Upper lobe of left lung (tissue), 6 donors: Measurements from ENCODE around the gene RALGDS. TPM values are rescaled to one million over a fixed set of nuclear protein-coding genes. Genes with fewer than 3 reads are reported as not detected.

Experiments used
- ATAC-seq, 2 donors: fragments of 200-7000 bp; cut with Tn5 transposase; one replicate each; pipeline ENCODE4 v1.9.1; 2022; ENCODE audit warnings: mild to moderate bottlenecking in 2 of 2, moderate library complexity in 2 of 2; ENCODE audit not compliant: low FRiP score in 2 of 2
- DNase-seq, 2 donors: peaks; one replicate each; pipeline ENCODE4 v3.0.0-alpha.2; 2019 to 2020
- H3K27ac ChIP-seq, 4 donors: fragments of 200-600 bp; sonication (generic); one replicate each; pipeline ENCODE4 v1.5.1; 2016 to 2019
- H3K27me3 ChIP-seq, 4 donors: fragments of 200-600 bp; sonication (generic); one replicate each; pipeline ENCODE4 v1.5.1; 2017 to 2019
- H3K36me3 ChIP-seq, 4 donors: fragments of 200-600 bp; sonication (generic); one replicate each; pipeline ENCODE4 v1.5.1; 2016 to 2019
- H3K4me1 ChIP-seq, 4 donors: fragments of 200-600 bp; sonication (generic); one replicate each; pipeline ENCODE4 v1.5.1; 2018 to 2019
- H3K4me3 ChIP-seq, 4 donors: fragments of 200-600 bp; sonication (generic); one replicate each; pipeline ENCODE4 v1.5.1; 2017 to 2019; ENCODE audit warnings: mild to moderate bottlenecking in 2 of 4, moderate library complexity in 1 of 4
- H3K9me3 ChIP-seq, 4 donors: fragments of 200-600 bp; sonication (generic); one replicate each; pipeline ENCODE4 v1.5.1; 2018 to 2019
- EP300 ChIP-seq, 4 donors: sonication (generic); formaldehyde crosslinking; IDR thresholded peaks; one replicate each; pipeline ENCODE4 v1.5.1; 2017; ENCODE audit warnings: antibody characterized with exemption in 4 of 4, control low read depth in 2 of 4
- POLR2A ChIP-seq, 4 donors: fragments of 450-650 bp; IDR thresholded peaks; one replicate each; pipeline ENCODE4 v1.5.1; 2016 to 2017; ENCODE audit warnings: antibody characterized with exemption in 4 of 4, mild to moderate bottlenecking in 2 of 4
- POLR2AphosphoS5 ChIP-seq, 2 donors: sonication (generic); formaldehyde crosslinking; IDR thresholded peaks; one replicate each; pipeline ENCODE4 v1.5.1; 2017; ENCODE audit warnings: antibody characterized with exemption in 2 of 2
- WGBS, 2 donors: methylation state at CpG; one replicate each; pipeline ENCODE4 v1.1.5; 2017 to 2018; 5-methylcytosine and 5-hydroxymethylcytosine counted together
- total RNA-seq, 6 donors: library from RNA; depleted of rRNA in 4 of 6; stranded (reverse); fragments of >200 nt in 4 of 6; gene quantifications; one replicate each; pipeline versions ENCODE4 v1.1.0 to v1.2.1, GENCODE V29; 2016 to 2021
- TF ChIP-seq, protein P1 (sequence below), 6 experiments: fragments of 450-650 bp in 4 of 6; fragments of 200-600 bp in 2 of 6; sonication (generic) in 2 of 6; IDR thresholded peaks; one replicate each; pipeline ENCODE4 v1.5.1; 2016 to 2019; ENCODE audit warnings: antibody characterized with exemption in 6 of 6
- donor health status: DM: no; HTN: no; CAD: no; lungs with moderate emphysema.
- donor health status: DM: no; HTN: yes; CAD: no; lungs with severe emphysema.

Gene RALGDS
- total RNA-seq, 6 donors from 2014 or later = 57.1 to 117 (median 88.9) TPM

DNA sequence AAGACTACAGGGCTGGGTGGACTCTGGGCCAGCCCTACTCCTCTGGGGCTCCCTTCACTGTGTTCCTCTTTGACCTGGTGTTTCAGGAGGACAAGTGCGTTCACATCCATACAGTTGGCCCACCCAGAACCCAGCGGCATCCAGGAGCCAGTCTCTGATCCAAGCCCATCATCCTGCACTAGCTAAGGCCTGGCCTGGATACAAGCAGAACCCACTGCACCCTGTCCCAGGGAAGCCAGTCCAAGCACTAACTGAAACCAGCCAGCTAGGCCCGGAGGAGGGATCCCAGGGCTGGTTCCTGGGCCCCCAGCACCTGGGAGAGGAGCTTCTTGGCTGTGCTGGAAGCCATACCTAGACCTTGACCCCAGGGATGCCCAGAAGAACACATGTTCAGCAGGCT lies 46.7 kb upstream of the RALGDS start:
- no peak for TF ChIP-seq EP300 (IDR thresholded peaks at IDR 0.05)
- TF ChIP-seq, protein P1, sequence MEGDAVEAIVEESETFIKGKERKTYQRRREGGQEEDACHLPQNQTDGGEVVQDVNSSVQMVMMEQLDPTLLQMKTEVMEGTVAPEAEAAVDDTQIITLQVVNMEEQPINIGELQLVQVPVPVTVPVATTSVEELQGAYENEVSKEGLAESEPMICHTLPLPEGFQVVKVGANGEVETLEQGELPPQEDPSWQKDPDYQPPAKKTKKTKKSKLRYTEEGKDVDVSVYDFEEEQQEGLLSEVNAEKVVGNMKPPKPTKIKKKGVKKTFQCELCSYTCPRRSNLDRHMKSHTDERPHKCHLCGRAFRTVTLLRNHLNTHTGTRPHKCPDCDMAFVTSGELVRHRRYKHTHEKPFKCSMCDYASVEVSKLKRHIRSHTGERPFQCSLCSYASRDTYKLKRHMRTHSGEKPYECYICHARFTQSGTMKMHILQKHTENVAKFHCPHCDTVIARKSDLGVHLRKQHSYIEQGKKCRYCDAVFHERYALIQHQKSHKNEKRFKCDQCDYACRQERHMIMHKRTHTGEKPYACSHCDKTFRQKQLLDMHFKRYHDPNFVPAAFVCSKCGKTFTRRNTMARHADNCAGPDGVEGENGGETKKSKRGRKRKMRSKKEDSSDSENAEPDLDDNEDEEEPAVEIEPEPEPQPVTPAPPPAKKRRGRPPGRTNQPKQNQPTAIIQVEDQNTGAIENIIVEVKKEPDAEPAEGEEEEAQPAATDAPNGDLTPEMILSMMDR (IDR thresholded peaks at IDR 0.05) = no peak
- TF ChIP-seq POLR2A (IDR thresholded peaks at IDR 0.05) = no peak
- TF ChIP-seq POLR2AphosphoS5 (IDR thresholded peaks at IDR 0.05) = no peak
- H3K4me3 ChIP-seq = no peak overlapping the region
- peaks cover 15 to 17% (median 16%) of the 10 kb centered on the region in 4 donors for H3K4me1 ChIP-seq
- no peak for DNase-seq
- no peaks in the 10 kb centered on the region for H3K9me3 ChIP-seq
- H3K36me3 ChIP-seq = no peaks in the 10 kb centered on the region
- 83% methylated on average over 3 of the region's 3 CpGs; no CpG with 5 or more reads in 1 of the 2 donors for WGBS, 2 donors
- no peak overlapping the region for H3K27ac ChIP-seq
- ATAC-seq = no peak
- no peaks in the 10 kb centered on the region for H3K27me3 ChIP-seq

DNA sequence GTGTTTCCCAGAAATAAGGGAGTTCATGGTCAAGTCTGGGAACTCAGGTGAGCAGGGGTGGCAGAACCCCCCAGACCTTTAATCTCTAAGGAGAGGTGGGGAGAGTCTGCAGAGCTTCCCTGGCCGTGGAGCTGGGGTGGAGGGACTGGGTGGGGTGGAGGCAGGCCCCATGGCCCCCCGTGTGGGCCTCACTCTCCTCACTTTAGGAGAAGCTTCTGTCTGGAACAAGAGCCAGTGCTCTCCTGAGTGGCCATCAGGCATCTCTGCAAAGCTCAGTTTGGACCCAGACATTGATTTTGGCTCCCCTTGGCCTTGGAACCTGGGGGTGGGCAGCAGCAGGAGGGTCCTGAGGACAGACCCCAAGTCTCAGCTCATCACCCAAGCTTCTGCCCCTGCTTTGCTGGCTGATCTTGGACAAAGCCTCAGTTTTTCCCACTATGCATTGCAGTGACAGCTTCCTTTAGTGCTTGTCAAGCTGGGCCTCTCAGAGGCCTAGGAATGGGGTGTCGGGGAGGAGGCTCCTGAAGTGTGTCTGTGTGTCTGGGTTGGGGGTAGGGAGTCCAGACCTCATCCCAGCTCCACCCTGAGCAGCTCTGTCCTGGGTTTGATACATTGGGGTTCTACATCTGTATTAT lies 46.2 kb upstream of the RALGDS start:
- DNase-seq = no peak
- peaks cover 18 to 22% (median 20%) of the 10 kb centered on the region in 4 donors for H3K4me1 ChIP-seq

DNA sequence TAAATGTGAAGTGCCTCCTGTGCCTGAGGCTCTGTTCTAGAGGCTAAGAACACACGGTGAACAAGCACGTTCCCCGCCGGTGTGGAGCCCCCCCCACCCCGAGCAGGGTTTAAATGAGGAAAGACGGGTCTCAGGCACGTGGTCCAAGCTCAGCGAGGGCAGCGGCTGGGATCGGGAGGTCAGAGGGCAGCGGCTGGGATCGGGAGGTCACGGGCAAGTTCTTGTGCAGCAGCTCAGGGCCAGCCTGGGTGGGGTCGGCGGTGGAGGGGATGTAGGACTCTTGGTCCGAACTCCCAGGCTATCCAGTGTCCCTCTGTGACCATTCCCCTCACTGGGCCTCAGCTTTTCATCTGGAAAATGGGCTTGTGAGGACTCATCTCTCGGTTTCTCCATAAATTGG lies 45.4 kb upstream of the RALGDS start:
- H3K9me3 ChIP-seq = no peaks in the 10 kb centered on the region
- no peaks in the 10 kb centered on the region for H3K36me3 ChIP-seq
- no peak overlapping the region for H3K4me3 ChIP-seq
- H3K4me1 ChIP-seq = peaks cover 19 to 28% (median 21%) of the 10 kb centered on the region in 4 donors
- no peak overlapping the region for H3K27ac ChIP-seq
- H3K27me3 ChIP-seq = no peaks in the 10 kb centered on the region
- ATAC-seq (no peak), DNase-seq (no peak)
- WGBS, 2 donors = 77 to 83% methylated on average over 17 of the region's 17 CpGs
- no peak for TF ChIP-seq EP300 (IDR thresholded peaks at IDR 0.05)
- TF ChIP-seq, protein P1 (IDR thresholded peaks at IDR 0.05) = no peak
- no peak for TF ChIP-seq POLR2A (IDR thresholded peaks at IDR 0.05)
- no peak for TF ChIP-seq POLR2AphosphoS5 (IDR thresholded peaks at IDR 0.05)

More for the DNA sequence above, 46.2 kb upstream of the RALGDS start:
- no peak for ATAC-seq
- Histone ChIP-seq H3K9me3 (no peaks in the 10 kb centered on the region), H3K4me3 (no peak overlapping the region), H3K36me3 (no peaks in the 10 kb centered on the region), H3K27ac (no peak overlapping the region), H3K27me3 (no peaks in the 10 kb centered on the region)
- WGBS, 2 donors = 56% methylated on average over 3 of the region's 3 CpGs; no CpG with 5 or more reads in 1 of the 2 donors
- TF ChIP-seq POLR2AphosphoS5 (IDR thresholded peaks at IDR 0.05) = no peak
- no peak for TF ChIP-seq EP300 (IDR thresholded peaks at IDR 0.05)
- TF ChIP-seq, protein P1 (IDR thresholded peaks at IDR 0.05) = no peak
- no peak for TF ChIP-seq POLR2A (IDR thresholded peaks at IDR 0.05)

DNA sequence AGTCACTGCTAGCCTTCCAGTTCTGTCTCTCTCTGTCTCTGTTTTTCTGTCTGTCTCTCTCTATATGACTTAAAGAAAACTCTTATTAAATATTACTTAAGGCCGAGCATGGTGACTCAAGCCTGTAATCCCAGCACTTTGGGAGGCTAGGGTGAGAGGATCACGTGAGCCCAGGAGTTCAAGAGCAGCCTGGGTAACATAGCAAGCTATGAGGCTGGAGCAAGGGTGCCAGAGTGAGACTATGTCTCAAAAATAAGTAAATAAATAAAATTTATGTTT lies 44.4 kb upstream of the RALGDS start:
- Histone ChIP-seq H3K27ac (no peak overlapping the region), H3K4me1 (peaks cover 21 to 32% (median 26%) of the 10 kb centered on the region in 4 donors), H3K36me3 (no peaks in the 10 kb centered on the region), H3K27me3 (no peaks in the 10 kb centered on the region), H3K4me3 (no peak overlapping the region), H3K9me3 (no peaks in the 10 kb centered on the region)
- ATAC-seq = no peak
- DNase-seq = no peak
- WGBS, 2 donors = 92 to 93% methylated on average over 2 of the region's 2 CpGs
- TF ChIP-seq EP300 (IDR thresholded peaks at IDR 0.05) = no peak
- no peak for TF ChIP-seq POLR2AphosphoS5 (IDR thresholded peaks at IDR 0.05)
- TF ChIP-seq, protein P1 (IDR thresholded peaks at IDR 0.05) = no peak
- TF ChIP-seq POLR2A (IDR thresholded peaks at IDR 0.05) = no peak

DNA sequence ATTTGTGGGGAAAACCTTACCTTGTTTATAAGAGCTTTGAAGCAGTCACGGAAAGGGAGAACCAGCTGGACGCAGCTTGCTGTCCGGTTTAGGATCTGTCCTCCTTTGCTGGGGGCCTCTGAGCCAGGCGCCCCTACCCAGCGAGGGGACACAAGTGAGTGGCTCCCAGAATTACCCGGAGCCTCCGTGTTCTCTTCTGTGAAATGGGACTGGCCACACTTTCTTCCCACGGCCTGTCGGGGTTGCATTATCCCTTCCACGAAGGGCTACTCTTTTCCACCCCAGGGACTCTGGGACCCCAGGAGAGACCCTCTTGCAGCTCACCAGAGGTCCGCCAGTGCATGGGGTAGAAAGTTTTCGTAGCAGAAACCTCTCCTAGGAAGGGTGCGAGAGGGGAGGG lies 43.2 kb upstream of the RALGDS start:
- 75 to 78% methylated on average over 13 of the region's 13 CpGs for WGBS, 2 donors
- peak overlapping the region in 3 of 4 donors; percentile 52 to 69 (median 67) for H3K4me3 ChIP-seq
- H3K27ac ChIP-seq = peak overlapping the region in 3 of 4 donors; percentile 82 to 88 (median 86)
- H3K27me3 ChIP-seq = no peaks in the 10 kb centered on the region
- TF ChIP-seq EP300 (IDR thresholded peaks at IDR 0.05) (no peak), POLR2AphosphoS5 (IDR thresholded peaks at IDR 0.05) (no peak), POLR2A (IDR thresholded peaks at IDR 0.05) (no peak)
- TF ChIP-seq, protein P1 (IDR thresholded peaks at IDR 0.05) = no peak
- peaks cover 21 to 32% (median 26%) of the 10 kb centered on the region in 4 donors for H3K4me1 ChIP-seq
- ATAC-seq (no peak), DNase-seq (no peak)
- H3K36me3 ChIP-seq = peaks cover 0 to 3% (median 0%) of the 10 kb centered on the region in 4 donors
- H3K9me3 ChIP-seq = no peaks in the 10 kb centered on the region
